ENCODE measurements around the gene NUCKS1.

Gene NUCKS1

GRCh38 chr1:205664399-205665017, 85.5 kb downstream of the NUCKS1 start:
- Histone ChIP-seq H3K4me3 (ENCODE audit: low read depth, low read length) (no peak overlapping the region), H3K36me3 (peaks cover 43% of the 10 kb centered on the region), H3K27me3 (ENCODE audit: insufficient read depth, low read depth, severe bottlenecking) (no peaks in the 10 kb centered on the region), H3K27ac (peak overlapping the region; percentile 91), H3K9me3 (ENCODE audit: severe bottlenecking) (no peaks in the 10 kb centered on the region)
- peak; percentile 70 for DNase-seq
- no peak for TF ChIP-seq CTCF (IDR thresholded peaks at IDR 0.05; ENCODE audit: low read depth, low read length)

- Histone ChIP-seq H3K27me3 (ENCODE audit: insufficient read depth, low read depth, severe bottlenecking) (no peaks in the 10 kb centered on the region), H3K4me3 (ENCODE audit: low read depth, low read length) (no peak overlapping the region), H3K9me3 (ENCODE audit: severe bottlenecking) (no peaks in the 10 kb centered on the region), H3K27ac (peak overlapping the region; percentile 91), H3K36me3 (peaks cover 54% of the 10 kb centered on the region)
- TF ChIP-seq CTCF (IDR thresholded peaks at IDR 0.05; ENCODE audit: low read depth, low read length), result no peak
- no peak for DNase-seq
Measured at GRCh38 chr1:205663286-205663936, 86.6 kb downstream of the NUCKS1 start.

All from WERI-Rb-1 (cell line).